NCI-H146 treated with DMSO at 0.1 percent for 48 hours (cell line): Measurements from ENCODE around the gene ZNF341.

Experiments
- DNase-seq: peaks from one replicate; lab custom pipeline; 2025; ENCODE audit not compliant: unreplicated experiment; lab: John Stamatoyannopoulos, UW

Gene ZNF341

DNA sequence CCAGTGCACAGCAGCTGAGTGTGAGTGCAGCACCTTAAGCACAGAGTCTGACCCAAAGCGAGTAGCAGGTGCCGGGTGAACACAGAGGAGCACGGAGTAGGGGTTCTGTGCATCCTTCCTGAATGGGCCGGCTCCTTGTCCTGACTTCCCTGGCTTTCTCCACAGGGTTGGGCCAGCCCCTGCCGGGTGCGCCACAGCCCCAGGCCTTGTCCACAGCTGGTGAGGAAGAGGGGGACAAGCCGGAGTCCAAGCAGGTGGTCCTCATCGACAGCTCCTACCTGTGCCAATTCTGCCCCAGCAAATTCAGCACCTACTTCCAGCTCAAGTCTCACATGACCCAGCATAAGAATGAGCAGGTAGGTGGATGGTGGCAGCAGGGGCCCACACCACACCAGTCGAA lies 34.9 kb downstream of the ZNF341 start:
- DNase-seq: no peak

DNA sequence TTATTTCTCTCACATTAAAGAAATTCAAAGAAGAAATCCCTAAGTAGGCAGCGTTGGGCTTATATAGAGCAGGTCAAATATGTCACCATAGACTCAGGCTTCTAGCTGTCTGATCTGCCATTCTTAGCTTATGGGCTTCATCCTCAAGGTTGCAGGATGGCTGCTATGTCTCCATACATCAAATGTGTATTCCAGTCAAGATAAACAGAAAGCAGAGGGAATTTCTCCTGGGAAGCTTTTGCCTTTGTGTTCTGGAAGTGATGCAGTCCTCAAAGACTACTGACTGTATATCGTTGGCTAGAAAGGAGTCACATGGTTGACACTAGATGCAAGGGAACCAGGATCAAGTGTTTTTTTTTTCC lies 36.0 kb downstream of the ZNF341 start:
- no peak for DNase-seq

- no peak for DNase-seq
Measured at GRCh38 chr20:33769043-33769442, 37.2 kb downstream of the ZNF341 start.

- DNase-seq: no peak
Measured at GRCh38 chr20:33770005-33770404, 38.2 kb downstream of the ZNF341 start.

DNA sequence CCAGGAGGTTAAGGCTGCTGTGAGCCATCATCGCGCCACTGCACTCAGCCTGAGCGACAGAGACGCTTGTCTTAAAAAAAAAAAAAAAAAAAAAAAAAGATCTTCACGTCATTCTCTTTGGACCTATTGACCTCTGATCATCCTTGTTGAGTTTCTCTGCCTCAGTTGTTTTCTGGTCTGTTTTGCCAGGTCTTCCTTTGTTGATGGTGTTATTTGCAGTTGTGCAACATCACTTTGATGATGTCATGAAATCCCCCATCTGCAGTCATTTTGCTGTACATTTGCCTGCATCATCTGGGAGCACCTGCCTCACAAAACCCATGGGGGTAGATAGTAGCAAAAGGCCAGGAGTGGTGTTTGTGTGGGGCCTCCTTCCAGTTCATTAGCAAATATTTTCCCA lies 40.1 kb downstream of the ZNF341 start:
- DNase-seq: no peak

DNA sequence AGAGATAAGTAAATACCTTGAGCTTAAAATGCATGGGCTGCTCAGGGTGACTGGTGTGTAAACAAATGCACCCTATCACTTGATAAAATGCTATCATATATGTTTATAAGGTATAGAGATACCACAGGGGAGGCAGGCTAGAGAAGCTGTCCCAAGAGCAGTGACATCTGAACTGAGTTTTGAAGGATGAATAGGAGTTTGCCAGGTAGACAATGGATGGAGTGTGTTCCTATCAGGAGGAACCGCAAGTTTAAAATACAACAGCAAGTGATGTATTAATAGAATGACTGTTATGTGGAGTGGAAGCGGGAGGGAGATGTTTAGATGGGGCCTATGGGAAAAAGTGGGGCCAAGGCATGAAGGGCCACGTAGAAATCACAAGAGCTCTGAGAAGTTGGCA lies 40.6 kb downstream of the ZNF341 start:
- no peak for DNase-seq

DNA sequence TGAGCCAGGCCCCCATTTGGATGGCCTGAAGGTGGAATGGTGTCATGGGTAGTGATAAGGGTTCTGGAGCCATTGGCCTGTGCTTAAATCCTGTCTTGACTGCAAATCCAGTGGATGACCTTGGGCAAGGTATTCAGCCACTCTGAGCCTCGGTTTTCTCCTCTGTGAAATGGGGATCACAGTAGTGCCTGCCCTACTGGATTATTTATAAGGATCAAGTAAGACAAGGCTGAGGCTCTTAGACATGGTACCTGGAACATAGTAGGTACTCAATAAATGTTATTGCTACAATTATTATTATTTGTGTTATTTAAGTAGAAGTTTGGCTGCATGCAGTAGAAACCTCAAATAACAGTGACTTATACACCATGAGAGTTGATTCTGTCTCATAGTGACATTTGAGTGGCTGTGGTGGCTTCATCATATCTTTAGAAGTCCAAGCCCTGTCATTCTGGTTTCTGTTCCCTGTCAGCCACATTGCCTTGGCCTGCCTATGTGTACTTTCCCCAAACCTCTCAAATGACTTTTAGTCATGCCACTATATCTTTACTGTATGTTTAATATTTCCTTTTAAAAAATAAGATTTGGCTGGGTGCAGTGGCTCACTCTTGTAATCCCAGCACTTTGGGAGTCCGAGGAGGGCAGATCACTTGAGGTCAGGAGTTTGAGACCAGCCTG lies 41.8 kb downstream of the ZNF341 start:
- no peak for DNase-seq

DNA sequence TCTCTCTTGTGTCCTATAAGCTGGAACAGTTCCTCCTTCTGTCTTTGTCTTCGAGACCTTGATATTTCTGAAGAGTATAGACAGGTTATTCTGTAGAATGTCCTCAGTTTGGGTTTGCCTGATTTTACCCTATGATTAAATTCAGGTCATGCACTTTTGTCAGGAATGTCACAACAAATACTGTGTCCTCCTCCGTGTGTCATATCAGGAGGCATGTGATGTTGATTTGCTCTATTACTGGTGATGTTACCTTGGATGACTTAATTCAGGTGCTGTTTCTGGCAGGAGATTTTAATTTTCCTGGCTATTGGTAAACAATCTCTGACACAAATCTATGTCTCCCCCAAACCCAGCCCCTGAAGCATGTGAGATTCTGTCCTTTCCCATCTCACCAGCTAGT lies 46.0 kb downstream of the ZNF341 start:
- no peak for DNase-seq

- no peak for DNase-seq
Measured at GRCh38 chr20:33781133-33781532, 49.3 kb downstream of the ZNF341 start.

DNA sequence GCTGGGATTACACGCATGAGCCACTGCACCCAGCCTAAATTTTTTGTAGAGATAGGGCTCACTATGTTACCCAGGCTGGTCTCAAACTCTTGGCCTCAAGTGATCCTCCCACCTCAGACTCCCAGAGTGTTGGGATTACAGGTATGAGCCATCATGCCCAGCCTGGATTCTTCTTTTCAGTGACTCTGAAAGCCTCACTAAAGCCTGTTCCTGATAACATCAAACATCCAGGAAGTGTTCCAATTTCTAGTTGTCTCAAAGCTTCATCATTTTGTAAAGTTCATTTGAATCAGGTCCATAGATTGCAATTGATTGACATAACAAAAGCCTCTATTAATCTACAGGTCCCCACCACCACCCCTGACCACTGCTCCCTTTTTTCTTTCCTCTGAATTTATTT lies 50.1 kb downstream of the ZNF341 start:
- DNase-seq: no peak

GRCh38 chr20:33783256-33783655 lies 51.5 kb downstream of the ZNF341 start:
- no peak for DNase-seq

DNA sequence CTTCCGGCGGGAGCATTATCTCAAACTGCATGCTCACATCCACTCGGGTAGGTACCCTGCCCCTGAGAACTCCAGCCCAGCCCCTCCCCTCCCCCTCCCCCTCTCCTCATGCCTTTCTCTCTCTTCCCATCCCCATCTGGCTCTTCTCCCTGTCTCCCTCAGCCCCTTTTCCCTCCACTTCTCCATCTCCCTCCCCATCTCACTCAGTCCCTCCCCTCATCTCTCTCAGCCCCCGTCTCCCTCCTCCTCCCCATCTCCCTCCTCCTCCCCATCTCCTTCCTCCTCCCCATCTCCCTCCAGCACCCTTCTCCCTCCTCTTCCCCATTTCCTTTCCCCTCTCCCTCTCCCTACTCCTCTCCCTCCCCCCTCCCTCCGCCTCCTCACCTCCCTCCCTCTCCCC lies 52.0 kb downstream of the ZNF341 start:
- no peak for DNase-seq

- no peak for DNase-seq
Measured at GRCh38 chr20:33784225-33784624, 52.4 kb downstream of the ZNF341 start.

GRCh38 chr20:33785503-33785902 lies 53.7 kb downstream of the ZNF341 start:
- no peak for DNase-seq

GRCh38 chr20:33787253-33787891 lies 55.6 kb downstream of the ZNF341 start:
- no peak for DNase-seq

- DNase-seq: no peak
Measured at GRCh38 chr20:33788351-33789049, 56.7 kb downstream of the ZNF341 start.

- DNase-seq: no peak
Measured at GRCh38 chr20:33789109-33789857, 57.5 kb downstream of the ZNF341 start.

GRCh38 chr20:33789858-33790182 lies 58.0 kb downstream of the ZNF341 start:
- DNase-seq: no peak

DNA sequence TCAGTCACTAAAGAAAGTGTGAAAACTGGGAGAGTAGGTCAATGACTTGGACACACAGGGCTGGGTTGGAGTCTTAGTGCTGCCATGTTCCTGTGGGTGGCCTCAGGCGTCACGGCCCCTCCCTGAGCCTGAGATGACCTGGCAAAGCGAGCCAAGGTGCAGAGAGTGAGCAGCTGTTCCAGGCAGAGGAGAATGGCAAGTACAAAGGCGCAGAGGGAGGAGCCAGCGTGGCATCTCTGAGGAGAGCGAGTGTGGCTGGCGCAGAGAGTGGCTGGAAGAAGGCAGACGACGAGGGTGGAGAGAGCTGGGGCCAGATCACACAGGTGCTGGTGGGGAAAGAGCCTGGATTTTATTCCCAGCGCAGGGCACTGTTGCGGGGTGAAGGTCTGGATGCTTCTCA lies 58.8 kb downstream of the ZNF341 start:
- DNase-seq: no peak

DNA sequence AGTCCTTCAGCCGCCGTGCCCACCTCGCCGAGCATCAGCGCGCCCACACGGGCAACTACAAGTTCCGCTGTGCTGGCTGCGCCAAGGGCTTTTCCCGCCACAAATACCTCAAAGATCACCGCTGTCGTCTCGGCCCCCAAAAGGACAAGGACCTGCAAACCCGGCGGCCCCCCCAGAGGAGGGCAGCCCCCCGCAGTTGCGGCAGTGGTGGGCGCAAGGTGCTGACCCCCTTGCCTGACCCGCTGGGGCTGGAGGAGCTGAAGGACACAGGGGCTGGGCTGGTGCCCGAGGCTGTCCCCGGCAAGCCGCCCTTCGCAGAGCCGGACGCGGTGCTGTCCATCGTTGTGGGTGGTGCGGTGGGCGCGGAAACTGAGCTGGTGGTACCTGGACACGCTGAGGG lies 59.2 kb downstream of the ZNF341 start:
- no peak for DNase-seq

- no peak for DNase-seq
Measured at GRCh38 chr20:33791540-33791939, 59.7 kb downstream of the ZNF341 start.
